HG03442 (cell line): ENCODE results near the gene BOK.
"Not testable (repeated sequence)": the region's sequence is repeated elsewhere in the genome, so short reads cannot be mapped to it uniquely, and the experiment has no call there.

ENCODE experiments used
- ATAC-seq: cut with Tn5 transposase; IDR thresholded peaks from one replicate; pipeline ENCODE4 v1.9.1; 2021; ENCODE audit warnings: mild to moderate bottlenecking, moderate library complexity; ENCODE audit not compliant: unreplicated experiment

The BOK gene, protein sequence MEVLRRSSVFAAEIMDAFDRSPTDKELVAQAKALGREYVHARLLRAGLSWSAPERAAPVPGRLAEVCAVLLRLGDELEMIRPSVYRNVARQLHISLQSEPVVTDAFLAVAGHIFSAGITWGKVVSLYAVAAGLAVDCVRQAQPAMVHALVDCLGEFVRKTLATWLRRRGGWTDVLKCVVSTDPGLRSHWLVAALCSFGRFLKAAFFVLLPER

DNA sequence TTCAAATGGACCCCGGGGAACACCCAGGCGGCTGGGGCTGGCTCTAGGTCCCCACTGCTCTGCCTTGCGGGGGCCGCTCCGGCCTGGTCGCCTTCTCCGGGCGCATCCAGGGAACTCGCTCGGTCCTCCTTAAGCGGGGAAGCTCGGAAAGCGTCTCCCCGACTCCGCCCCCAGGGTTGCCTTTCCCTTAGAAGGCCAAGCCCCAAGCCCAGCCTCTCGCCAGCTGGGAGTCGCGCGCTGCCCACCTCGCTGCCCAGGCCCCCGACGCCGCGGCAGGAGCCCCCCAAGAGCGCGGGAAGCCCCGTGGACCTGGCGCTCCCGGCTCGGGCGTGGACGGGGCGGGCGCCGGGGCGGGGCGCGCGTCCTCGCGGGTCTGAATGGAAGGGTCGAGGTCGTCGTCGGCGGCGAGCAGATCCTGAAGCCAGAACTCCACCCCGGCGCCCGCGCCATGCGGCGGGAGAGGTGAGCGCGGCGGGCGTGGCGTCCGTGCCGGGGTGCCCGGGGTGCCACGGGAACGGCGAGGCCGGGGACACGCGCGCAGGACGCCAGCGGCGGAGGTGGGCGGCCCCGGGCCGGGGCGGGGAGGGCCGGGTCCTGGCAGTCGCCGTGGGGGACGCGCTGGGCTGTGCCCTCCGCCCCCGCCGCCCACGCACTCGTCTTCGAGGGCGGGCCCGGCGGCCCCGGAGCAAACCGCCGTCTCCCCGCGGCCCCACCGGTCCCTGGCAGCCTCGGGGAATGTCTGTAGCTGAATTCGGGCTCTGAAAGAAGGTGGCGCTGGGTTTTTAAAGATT, at the start of gene BOK:
Gene BOK, plus strand, starts transcription at position 214 of the 791 bp plus-strand sequence. CDS start 739 bp downstream, outside the sequence.
- ATAC-seq, result no peak

DNA sequence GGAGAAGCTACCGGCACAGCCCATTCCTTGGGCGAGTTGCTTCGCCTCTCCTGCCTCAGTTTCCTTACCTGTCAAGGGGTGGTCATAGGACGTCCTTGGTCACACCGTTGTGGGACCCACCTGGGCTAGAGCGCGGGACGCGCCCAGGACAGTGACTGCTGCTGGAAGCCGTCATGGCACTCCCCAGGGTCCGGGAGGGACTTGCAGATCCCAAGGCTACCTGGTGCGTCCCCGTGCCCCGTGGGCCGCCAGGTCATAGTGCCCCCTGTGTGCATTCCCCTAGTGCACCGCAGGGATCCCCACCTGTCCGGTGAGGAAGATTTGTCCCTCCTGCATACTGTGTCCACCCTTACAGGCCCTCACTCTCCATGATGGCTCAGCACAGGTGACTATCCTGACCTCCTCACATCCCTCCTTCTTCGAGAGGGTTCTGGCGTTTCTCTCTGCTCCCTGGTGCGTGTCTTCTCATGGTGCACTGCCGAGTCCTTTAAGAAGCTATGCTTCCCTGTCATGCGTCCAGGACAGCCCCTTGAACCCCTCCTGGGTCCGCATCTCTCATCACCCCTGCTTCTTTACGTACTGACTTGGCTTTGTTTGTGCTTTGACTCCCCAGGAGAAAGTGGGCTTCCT, 49.3 kb upstream of the BOK start:
- no peak for ATAC-seq

DNA sequence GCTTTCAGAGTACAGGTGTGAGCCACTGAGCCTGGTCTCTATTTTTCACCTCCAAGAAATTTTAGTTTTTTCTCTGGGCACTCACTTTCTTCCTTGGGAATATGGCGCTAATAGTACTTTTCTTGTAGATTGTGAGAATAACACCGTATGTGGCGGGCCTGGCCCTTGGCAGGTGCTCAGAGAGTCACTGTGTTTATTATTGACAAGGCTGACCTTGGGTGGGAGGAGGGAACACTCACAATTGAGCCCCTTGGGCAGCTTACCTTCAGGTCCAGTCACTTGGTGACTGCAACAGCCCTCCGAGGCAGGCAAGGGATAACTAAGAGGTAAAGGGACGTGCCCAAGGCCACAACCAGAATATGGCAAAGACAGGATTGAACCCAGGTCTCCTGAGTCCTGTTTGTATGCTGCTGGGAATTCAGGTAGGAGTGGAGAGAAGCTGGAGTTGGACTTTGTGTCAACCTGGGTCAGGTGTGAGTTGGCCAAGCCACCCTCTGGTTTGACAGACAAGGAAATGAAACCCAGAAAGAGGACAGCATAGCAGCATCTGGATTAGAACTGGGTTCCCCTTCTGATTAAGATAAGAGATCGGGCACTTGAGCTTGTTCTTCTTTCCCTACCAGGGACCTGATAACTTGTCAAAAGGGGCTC, 47.3 kb upstream of the BOK start:
- ATAC-seq, result no peak

DNA sequence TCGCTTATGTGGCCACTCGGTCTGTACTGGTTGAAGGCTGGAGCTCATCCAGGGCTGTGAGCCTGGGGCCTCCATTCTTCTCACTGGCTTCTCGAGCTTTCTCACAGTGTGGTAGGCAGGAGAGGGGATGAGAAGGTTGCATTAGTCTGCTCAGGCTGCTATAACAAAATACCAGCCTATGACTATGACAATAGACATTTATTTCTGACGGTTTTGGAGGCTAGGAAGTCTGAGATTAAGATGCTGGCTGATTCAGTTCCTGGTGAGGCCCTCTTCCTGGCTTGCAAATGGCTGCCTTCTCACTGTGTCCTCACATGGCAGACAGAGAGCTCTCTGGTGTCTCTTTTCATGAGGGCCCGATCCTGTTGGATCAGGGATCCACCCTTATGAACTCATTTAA, 44.0 kb upstream of the BOK start:
- no peak for ATAC-seq

DNA sequence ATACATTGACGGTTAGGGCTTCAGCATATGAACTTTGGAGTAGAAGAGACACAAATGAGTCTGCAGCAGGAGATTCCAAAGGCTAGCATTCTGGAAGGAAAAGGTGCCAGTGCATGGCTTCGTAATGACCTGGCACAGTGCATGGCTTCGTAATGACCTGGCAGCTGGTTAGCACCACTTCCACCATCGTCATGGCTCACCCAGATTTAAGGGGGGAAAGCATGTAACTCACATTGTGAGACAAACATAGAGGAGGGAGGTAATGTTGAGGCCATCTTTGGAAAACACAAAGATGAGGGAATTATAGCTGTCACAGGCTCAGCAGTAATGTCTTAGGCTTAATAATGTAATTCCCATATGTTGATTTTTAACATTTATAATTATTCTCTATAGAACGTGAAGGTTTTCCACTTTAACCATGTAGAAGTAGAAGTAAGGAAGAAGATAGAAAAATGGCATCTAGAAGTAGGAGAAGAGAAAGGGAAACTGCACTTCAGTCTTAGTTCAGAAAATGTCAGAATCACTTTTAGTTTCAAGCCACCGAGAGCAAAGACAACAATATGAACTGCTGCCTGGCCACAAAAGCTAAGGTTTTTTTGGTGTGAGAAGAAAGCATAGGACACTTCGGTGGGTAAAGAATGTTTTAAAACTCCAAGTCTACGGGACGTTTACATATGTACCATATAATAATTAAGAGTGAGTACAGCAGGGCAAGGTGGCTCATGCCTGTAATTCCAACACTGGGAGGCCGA, 43.4 kb upstream of the BOK start:
- no peak for ATAC-seq

DNA sequence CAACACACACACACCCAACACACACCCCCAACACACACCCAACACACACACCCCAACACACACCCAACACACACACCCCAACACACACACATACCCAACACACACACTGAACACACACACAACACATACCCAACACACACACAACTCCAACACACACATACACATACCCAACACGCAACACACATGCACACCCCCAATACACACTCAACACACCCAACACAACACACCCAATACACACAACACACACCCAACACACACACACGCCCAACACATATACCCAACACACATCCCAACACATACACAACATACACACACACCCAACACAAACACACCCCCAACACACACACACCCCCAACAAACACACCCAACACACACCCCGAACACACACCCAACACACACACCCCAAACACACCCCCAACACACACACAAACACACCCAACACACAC, 42.0 kb upstream of the BOK start:
- no peak for ATAC-seq

DNA sequence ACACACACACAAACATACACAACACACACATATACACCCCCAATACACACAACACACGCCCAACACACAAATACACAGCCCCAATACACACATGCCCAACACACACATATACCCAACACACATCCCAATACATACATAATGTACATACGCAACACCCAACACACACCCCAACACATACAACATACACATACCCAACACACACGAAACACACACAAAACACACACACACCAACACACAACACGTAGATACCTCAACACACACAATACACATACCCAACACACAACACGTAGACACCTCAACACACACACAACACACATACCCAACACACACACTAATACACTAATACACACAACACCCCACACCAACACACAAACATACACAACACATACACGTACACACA, 41.2 kb upstream of the BOK start:
- ATAC-seq, result no peak

DNA sequence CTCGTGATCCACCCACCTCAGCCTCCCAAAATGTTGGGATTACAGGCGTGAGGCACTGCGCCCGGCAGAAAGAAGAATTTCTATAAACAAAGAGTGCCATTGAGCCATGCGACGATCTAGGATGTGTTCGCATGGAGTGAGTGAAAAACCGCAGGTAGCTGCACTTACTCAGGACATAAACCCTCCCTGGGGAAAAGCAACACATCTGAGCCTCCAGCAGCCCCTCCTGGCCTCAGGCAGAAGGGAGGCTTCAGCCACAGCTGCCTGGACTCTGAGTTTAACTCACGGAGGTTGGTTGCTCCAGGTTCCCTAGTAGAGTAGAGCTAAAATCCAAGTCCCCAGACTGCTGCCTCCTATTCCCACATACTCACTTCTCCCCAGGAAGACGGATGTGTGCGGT, 38.9 kb upstream of the BOK start:
- ATAC-seq, result no peak

DNA sequence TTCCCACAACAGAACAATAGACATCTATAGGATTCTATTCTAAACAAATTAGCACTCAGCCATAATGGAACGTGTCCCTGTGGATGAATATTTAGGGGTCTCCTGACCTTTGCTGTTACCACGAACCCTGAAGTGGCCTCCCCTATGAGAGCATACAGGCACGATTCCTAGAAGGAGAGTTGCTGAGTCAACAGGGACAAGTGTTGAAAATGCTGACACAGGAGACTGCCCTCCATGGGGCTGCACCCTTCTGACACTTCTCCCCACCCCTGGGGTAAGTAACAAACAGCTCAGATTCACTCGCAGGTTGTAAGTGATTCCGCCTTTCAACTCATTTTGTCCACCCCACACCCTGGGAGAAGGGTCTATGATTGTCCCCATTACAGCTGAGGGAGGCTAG, 36.1 kb upstream of the BOK start:
- no peak for ATAC-seq

DNA sequence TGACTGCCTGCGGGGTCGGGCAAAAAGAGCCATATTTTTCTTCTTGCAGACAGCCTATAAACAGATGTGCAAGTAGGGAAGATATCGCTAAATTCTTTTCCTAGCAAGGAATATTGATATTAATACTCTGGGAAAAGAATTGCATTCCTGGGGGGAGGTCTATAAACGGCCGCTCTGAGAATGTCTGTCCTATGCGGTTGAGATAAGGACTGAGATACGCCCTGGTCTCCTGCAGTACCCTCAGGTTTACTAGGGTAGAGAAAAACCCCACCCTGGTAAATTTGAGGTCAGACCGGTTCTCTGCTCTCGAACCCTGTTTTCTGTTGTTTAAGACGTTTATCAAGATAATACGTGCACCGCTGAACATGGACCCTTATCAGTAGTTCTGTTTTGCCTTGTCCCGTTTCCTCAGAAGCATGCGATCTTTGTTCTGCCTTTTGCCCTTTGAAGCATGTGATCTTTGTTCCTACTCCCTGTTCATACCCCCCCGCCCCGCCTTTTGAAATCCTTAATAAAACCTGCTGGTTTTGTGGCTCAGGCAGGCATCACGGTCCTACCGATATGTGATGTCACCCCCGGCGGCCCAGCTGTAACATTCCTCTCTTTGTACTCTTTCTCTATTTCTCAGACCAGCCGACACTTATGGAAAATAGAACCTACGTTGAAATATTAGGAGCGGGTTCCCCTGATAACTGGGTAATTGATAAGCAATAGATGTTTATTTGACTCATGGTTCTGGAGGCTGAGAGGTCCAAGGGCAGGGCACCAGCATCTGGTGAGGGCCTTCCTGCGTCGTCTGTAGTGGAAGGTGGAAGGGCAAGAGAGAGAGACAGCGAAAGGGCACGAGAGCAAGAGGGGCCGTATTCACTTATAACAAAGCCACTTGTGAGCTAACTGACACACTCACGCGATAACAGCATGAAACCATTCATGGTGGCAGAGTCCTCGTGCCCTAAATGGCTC, 32.4 kb upstream of the BOK start:
- not testable (repeated sequence) for ATAC-seq

DNA sequence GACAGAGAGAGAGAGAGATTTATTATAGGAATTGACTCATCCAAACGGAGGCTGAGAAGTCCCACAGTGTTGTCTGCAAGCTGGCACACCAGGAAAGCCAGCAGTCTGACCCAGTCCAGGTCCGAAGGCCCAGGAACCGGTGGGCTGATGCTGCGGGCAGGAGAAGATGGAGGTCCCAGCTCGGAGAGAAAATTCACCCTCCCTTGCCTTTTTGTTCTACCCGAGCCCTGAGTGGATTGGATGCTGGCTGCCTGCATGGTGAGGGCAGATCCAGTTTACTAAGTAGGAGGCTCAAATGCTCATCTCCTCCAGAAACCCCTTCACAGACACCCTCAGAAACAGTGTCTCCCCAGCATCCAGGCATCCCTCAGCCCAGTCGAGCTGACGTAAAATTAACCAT, 28.0 kb upstream of the BOK start:
- no peak for ATAC-seq

DNA sequence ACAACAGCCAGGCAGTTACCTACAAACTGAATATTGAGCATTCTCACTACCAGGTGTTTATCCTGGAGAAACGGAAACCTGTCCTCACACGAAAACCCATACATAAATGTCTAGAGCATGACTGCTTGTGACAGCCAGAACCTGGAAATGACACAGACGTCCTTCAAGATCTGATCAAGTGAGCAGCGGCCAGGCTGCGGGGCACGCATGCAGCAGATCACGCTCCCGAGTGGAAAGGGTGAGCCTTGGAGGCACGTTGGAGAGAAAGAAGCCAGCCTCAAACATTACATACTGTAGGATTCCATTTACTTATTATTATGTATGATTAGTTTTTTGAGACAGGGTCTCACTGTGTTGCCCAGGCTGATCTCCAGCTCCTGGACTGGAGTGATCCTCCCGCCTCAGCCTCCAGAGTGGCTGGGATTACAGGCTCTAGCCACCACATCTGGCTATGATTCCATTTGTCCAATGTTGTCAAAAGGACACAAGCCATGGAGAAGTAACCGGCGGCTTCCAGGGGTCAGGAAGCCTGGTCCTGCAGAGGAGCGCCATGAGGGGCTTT, 27.3 kb upstream of the BOK start:
- no peak for ATAC-seq

DNA sequence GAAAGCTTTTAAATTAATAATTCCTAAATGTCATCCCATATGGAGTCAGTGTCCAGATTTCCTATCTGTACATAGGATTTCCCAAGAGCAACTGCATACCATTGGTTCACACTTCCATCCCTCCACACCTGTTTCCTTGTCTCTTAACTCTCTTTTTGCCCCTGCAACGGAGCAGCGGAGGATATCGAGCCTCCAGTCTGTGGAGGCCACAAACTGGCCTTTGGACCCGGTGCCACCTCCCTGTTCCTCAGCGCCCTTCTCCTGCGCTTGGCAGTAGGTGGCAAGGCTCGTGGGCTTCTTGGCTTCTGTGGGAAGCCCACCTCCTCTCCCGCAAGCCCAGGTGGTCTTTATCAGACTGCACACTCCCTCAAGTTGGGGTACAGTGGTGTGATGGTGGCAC, 26.4 kb upstream of the BOK start:
- no peak for ATAC-seq

DNA sequence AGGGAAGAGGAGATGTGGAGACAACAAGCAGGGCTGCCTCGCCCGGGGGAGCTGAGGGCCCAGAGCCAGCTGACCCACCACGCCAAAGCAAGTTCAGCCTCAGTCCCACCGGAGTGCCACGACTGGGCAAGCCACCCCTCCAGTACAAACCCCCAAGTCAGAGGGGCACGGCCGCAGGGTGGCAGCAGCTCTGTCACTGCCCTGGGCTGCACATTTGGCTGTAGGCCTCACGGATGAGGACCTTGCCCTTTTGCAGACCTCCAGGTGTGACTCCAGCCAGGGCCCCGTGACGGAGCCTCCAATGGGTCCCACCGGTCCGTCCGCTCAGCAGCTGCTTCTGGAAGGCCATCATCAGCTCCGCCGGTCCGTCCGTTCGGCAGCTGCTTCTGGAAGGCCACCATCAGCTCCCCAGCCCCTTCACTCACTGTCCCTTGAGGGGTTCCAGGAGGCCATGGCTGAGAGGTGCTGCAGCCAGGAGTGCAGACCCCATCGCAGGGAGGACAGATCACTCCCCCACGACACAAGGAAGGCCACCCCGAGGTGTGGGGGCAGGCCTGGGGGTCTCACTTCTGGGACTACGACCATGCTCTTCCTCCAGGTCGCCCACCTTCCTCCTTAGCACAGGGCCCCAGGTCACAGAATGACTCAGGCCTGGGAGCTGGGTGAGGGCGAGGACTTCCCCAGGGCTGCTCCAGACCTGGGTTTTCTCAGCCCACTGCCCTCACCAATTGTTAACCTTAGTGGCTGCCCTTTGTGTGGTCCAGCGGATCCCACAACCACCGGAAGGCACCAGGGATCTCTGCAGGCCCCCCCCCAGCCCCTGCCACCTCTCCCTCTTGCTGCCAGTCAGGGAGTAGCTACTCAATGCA, 25.6 kb upstream of the BOK start:
- ATAC-seq, result no peak

DNA sequence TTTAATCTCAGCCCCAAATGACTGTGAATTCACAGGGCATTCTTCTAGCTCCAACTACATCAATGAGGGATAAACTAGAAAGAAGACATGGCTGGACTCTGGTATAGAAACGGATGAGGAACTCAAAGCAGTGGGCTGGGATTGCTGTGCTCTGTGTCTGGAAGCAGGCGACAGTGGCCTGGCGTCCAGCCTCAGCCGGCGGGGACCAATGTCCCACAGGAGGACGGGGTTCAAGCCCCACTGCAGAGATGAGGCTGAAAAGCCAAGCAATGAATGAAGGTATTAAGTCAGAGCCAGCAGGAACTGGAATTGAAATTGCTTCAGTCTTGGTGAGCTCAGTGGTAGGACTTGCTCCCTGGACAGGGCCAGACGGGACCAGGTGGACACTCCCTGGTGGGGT, 24.3 kb upstream of the BOK start:
- ATAC-seq, result no peak

DNA sequence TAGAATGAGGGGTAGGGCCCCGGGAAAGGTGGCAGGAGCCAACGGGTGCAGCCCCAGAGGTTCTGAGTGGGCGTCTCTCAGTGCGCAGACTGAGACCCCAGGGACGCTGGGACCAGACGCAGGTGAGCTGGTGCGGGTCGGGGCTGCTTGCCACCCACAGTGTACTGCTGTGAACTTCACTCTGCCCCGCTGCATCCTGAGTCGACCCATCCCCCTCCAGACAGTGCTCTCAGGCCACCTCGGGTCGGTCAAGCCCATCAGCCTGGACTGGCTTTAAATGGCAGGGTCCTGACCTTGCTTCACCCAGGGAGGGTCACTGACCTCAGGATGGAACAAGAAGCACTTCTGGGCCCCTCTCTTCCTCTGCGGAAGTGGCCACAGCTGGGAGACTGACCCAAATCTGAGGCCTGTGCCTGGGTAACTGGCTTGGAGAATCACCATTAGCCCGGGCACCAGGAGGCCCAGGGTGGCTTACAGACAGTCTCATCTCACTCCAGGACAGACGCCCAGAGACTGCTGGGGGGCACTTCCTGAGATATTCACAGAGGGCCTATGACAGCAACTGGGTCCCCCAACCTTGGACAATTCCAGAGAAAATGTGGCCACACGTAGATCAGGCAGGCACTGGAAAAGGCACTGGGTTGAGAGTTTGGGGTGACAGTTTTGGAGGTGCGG, 23.7 kb upstream of the BOK start:
- no peak for ATAC-seq

DNA sequence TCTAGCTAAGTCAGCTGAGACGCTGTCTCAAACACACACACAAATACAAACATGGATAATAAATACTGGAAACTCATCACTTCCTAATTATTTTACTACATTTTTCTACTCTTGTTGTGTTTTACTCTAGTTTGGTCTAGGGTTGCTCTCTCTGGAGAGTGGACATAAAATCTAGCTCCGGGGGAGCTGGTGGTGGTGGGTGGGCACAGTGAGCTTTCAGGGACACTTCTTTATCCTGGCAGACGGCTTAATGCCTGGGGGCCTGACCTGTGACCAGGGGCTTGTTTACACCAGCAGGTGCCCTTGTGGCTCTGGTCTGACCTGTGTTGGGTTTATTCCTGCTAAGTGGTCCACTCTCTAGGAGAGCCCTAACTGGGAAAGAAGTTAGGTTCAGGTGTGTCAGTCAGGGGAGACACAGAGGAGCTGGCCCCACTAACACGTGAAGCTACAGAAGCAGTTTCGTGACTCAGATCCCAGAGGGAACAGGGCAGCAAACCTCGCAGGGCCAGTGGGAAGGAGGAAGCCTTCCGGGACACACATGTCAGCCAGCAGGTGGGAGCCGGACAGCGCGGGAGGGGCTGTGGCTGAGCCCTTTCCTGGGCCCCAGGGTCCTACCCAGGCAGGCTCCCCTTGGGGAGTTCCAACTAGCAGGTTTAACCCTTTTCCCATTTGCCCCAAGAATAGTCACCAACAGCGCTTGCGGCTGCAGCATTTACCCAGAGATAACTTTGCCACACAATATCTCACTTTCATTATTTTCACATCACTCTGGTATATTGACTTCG, 22.5 kb upstream of the BOK start:
- ATAC-seq, result no peak
